Endothelial cell of umbilical vein (primary cell): Measurements from ENCODE around the gene DLGAP1. TPM values are rescaled to one million over a fixed set of nuclear protein-coding genes. Genes with fewer than 3 reads are reported as not detected.

Source experiments
- BruUV-seq: library from RNA; stranded (reverse); fragments of 400-500 nt; replicated peaks from 2 replicates; lab custom pipeline; 2021; lab: Mats Ljungman, UMichigan
- CTCF ChIA-PET: fragments of 300-600, 350-600 bp; sonication (Branson Sonifier 250); formaldehyde crosslinking; loops from one replicate; lab custom pipeline; 2021; ENCODE audit warnings: antibody characterized with exemption, inconsistent platforms; lab: Charles Lee
- POLR2A ChIA-PET: fragments of 300-600, 350-600 bp; sonication (Branson Sonifier 250); formaldehyde crosslinking; loops from one replicate; lab custom pipeline; 2021; ENCODE audit warnings: antibody characterized with exemption, inconsistent platforms; lab: Charles Lee
- DNase-seq: peaks from one replicate; pipeline ENCODE4 v3.0.0-alpha.2; 2011; ENCODE audit warnings: low read depth, low spot score
- FAIRE-seq: peaks from 2 replicates; lab custom pipeline; 2011; peaks lifted over from hg19 to GRCh38; lab: Jason Lieb, UNC
- H2AFZ ChIP-seq: 2 replicates; pipeline ENCODE4 v1.6.0; 2012; ENCODE audit warnings: low read depth, low read length, control low read depth, inconsistent platforms
- H3K27ac ChIP-seq: 2 replicates; pipeline ENCODE4 v1.5.1; 2011; ENCODE audit warnings: low read depth, mild to moderate bottlenecking, control low read depth, low read length, moderate library complexity; ENCODE audit not compliant: insufficient read depth
- H3K27me3 ChIP-seq, 2 experiments: 2 replicates each; pipeline versions ENCODE4 v1.6.0 to v1.6.1; 2011; ENCODE audit warnings: low read length in 2 of 2, mixed read lengths in 1 of 2; ENCODE audit not compliant: control insufficient read depth in 2 of 2, insufficient read depth in 2 of 2
- H3K36me3 ChIP-seq, 2 experiments: 2 replicates in 1 of 2; 3 replicates in 1 of 2; pipeline ENCODE4 v1.5.1; 2011; ENCODE audit warnings: low read length in 2 of 2, mild to moderate bottlenecking in 1 of 2, moderate library complexity in 1 of 2; ENCODE audit not compliant: control insufficient read depth in 2 of 2, insufficient read depth in 2 of 2; ENCODE audit errors: extremely low read depth in 1 of 2
- H3K4me1 ChIP-seq: 3 replicates; pipeline ENCODE4 v1.5.1; 2011; ENCODE audit warnings: mild to moderate bottlenecking, low read length; ENCODE audit not compliant: control insufficient read depth, insufficient read depth; ENCODE audit errors: extremely low read depth
- H3K4me2 ChIP-seq: 2 replicates; pipeline ENCODE4 v1.6.1; 2011; ENCODE audit warnings: low read length, control low read depth, mixed read lengths; ENCODE audit not compliant: insufficient read depth
- H3K4me3 ChIP-seq, 3 experiments: fragments of 200-600 bp in 1 of 3; sonication (generic), shearing (Covaris generic) in 1 of 3; replicated peaks in 1 of 3; 2 replicates each; pipeline ENCODE4 v1.5.1; 2011 to 2016; ENCODE audit warnings: control low read depth in 3 of 3, low read length in 3 of 3, mild to moderate bottlenecking in 2 of 3, inconsistent platforms in 1 of 3, low read depth in 1 of 3, moderate library complexity in 1 of 3; ENCODE audit not compliant: insufficient read depth in 1 of 3
- H3K79me2 ChIP-seq: 2 replicates; pipeline ENCODE4 v1.6.0; 2012; ENCODE audit warnings: low read length, inconsistent platforms; ENCODE audit not compliant: control insufficient read depth, insufficient read depth
- H3K9ac ChIP-seq: replicated peaks from 2 replicates; pipeline ENCODE3; 2011; ENCODE audit warnings: low read length, control low read depth; ENCODE audit not compliant: insufficient read depth; ENCODE audit errors: extremely low read depth
- H3K9me1 ChIP-seq: replicated peaks from 3 replicates; pipeline ENCODE4 v1.6.0; 2011; ENCODE audit warnings: mild to moderate bottlenecking, low read length; ENCODE audit not compliant: control insufficient read depth, insufficient read depth; ENCODE audit errors: extremely low read depth
- H3K9me3 ChIP-seq: replicated peaks from 2 replicates; pipeline ENCODE4 v1.5.1; 2012; ENCODE audit warnings: low read length, inconsistent platforms; ENCODE audit not compliant: control insufficient read depth, insufficient read depth
- H4K20me1 ChIP-seq: replicated peaks from 2 replicates; pipeline ENCODE3; 2011; ENCODE audit warnings: mild to moderate bottlenecking, low read length; ENCODE audit not compliant: control insufficient read depth, insufficient read depth; ENCODE audit errors: extremely low read depth
- EZH2 ChIP-seq: IDR thresholded peaks from 2 replicates; pipeline ENCODE4 v1.6.1; 2012; ENCODE audit warnings: borderline replicate concordance, low read depth, mild to moderate bottlenecking, moderate library complexity, low read length, inconsistent platforms; ENCODE audit not compliant: severe bottlenecking
- FOS ChIP-seq: IDR thresholded peaks from 2 replicates; pipeline ENCODE4 v1.6.1; 2011; ENCODE audit warnings: mild to moderate bottlenecking, low read length, moderate library complexity, borderline replicate concordance; ENCODE audit not compliant: insufficient read depth
- GATA2 ChIP-seq: IDR thresholded peaks from 2 replicates; pipeline ENCODE4 v1.7.0; 2011; ENCODE audit warnings: low read depth, mild to moderate bottlenecking, moderate library complexity, mixed read lengths, low read length; ENCODE audit not compliant: insufficient read length, insufficient read depth
- JUN ChIP-seq: IDR thresholded peaks from 2 replicates; pipeline ENCODE4 v1.6.1; 2011; ENCODE audit warnings: borderline replicate concordance, low read depth; ENCODE audit not compliant: insufficient read length, insufficient read depth
- MAX ChIP-seq: IDR thresholded peaks from 2 replicates; pipeline ENCODE4 v1.6.1; 2011; ENCODE audit not compliant: insufficient read depth, insufficient read length
- MYC ChIP-seq: IDR thresholded peaks from one replicate; pipeline ENCODE4 v1.6.1; 2011; ENCODE audit warnings: mild to moderate bottlenecking, low read depth, low read length
- POLR2A ChIP-seq: IDR thresholded peaks from 2 replicates; pipeline ENCODE4 v1.6.1; 2012; ENCODE audit warnings: low read depth, mild to moderate bottlenecking, control low read depth, low read length
- POLR2AphosphoS5 ChIP-seq: IDR thresholded peaks from 2 replicates; pipeline ENCODE4 v1.6.1; 2012; ENCODE audit warnings: low read depth, mild to moderate bottlenecking, control low read depth, low read length, moderate library complexity; ENCODE audit not compliant: insufficient read depth
- dilution Hi-C: fragments of 300-500 bp; cut with MboI; formaldehyde crosslinking; loops from one replicate; pipeline ENCODE4 v1.15.0; 2019; ENCODE audit warnings: low sequenced_read_pairs; ENCODE audit not compliant: extremely low pct_ligation_motif_present
- intact Hi-C: fragments of 100-400 bp; cut with micrococcal nuclease; formaldehyde crosslinking; loops from one replicate; pipeline ENCODE4 v1.10.0; 2022
- polyA plus RNA-seq, 4 experiments: library from polyadenylated mRNA; depleted of rRNA in 3 of 4; stranded (reverse) in 3 of 4; unstranded in 1 of 4; fragments of >200 nt; gene quantifications; 2 replicates each; pipeline versions ENCODE4 v1.2.1 to v1.2.3, GENCODE V29; 2011 to 2012; ENCODE audit warnings: missing spikeins in 1 of 4
- total RNA-seq: library from RNA; stranded (reverse); gene quantifications from 2 replicates; pipeline ENCODE4 v1.2.3, GENCODE V29; 2021
- TF ChIP-seq, protein P1 (sequence below), 2 donors: IDR thresholded peaks; 1 replicate in 1 of 2; 2 replicates in 1 of 2; pipeline ENCODE4 v1.5.1; 2011; ENCODE audit warnings: low read length in 2 of 2, mild to moderate bottlenecking in 2 of 2, moderate library complexity in 2 of 2, control low read depth in 1 of 2, inconsistent platforms in 1 of 2, low read depth in 1 of 2; ENCODE audit not compliant: insufficient read depth in 1 of 2; ENCODE audit errors: extremely low read depth in 1 of 2

Gene DLGAP1
- total and polyA plus RNA-seq, 2 donors (not counting 3 experiments of a cell fraction or from before 2014, with no cell fraction given): 0.04 TPM; not detected in 1

DNA sequence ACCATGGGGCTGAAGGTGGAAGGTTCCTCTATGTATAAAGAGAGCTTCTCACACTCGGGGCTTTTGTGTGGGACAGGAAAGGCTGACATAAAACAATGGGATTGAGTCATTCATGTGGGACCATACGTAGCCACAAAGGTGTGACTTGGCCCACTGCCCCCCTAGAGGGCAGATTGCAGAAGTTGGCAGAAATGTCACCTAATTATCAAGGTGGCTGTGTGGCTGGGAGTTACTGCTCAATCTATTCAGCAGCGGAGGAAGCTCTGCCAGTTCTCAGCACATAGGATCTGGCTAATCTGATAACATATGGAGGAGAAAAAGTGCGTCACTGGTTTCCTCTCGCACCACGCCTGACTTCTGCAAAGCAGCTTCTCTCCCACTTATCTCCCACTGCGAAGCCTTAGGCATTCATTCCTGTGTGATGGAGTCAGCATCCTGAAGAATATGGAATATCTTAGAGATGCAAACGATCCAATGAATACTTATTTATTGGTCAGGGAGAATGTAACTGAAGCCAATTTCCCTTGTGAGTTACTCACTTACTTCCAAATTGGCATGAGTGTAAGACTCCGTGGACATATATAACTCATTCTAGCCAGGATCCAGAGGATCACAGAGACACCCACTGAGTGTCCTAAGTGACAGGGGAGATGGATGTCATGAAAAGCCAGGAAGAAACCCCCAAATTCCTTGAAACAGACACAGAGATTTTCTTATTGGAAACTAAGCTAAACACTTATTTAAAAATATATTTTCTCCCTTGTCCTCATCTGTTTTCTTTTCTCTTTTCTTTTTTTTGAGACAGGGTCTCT is 660.4 kb downstream of the DLGAP1 start:
- Histone ChIP-seq H3K4me3 (no peak overlapping the region), H3K27me3 (no peaks in the 10 kb centered on the region), H3K4me1 (peaks cover 34% of the 10 kb centered on the region), H4K20me1 (no peaks in the 10 kb centered on the region), H3K79me2 (no peaks in the 10 kb centered on the region), H3K36me3 (no peaks in the 10 kb centered on the region), H2AFZ (no peak overlapping the region), H3K27ac (peak overlapping the region; percentile 95), H3K9me3 (no peaks in the 10 kb centered on the region), H3K4me2 (peak overlapping the region; percentile 51), H3K9me1 (no peaks in the 10 kb centered on the region), H3K9ac (peak overlapping the region; percentile 72)
- ChIA-PET CTCF (interaction anchor here (0.7 to 5.3 kb wide), 15 partner anchors 9 to 329 kb away, joined by 3 to 84 read pairs (median 4); no protein-coding TSS in a partner anchor), POLR2A (interaction anchor here (0.5 to 2.0 kb wide), 5 partner anchors 23 to 133 kb away, joined by 3 to 11 read pairs (median 8); no protein-coding TSS in a partner anchor)
- intact Hi-C loops (loop anchor here (1.0 to 5.0 kb wide), 7 partner anchors 22 to 532 kb away; partner anchors contain the start of gene MYL12B), dilution Hi-C loops (no loop called here)
- DNase-seq (peak; percentile 97), FAIRE-seq (peak; percentile 99)
- TF ChIP-seq MAX (peak; percentile 6), EZH2 (no peak), GATA2 (peak; percentile 99), POLR2AphosphoS5 (peak; percentile 77), MYC (no peak), POLR2A (no peak), JUN (peak; percentile 80), FOS (peak; percentile 89)
- TF ChIP-seq, protein P1, sequence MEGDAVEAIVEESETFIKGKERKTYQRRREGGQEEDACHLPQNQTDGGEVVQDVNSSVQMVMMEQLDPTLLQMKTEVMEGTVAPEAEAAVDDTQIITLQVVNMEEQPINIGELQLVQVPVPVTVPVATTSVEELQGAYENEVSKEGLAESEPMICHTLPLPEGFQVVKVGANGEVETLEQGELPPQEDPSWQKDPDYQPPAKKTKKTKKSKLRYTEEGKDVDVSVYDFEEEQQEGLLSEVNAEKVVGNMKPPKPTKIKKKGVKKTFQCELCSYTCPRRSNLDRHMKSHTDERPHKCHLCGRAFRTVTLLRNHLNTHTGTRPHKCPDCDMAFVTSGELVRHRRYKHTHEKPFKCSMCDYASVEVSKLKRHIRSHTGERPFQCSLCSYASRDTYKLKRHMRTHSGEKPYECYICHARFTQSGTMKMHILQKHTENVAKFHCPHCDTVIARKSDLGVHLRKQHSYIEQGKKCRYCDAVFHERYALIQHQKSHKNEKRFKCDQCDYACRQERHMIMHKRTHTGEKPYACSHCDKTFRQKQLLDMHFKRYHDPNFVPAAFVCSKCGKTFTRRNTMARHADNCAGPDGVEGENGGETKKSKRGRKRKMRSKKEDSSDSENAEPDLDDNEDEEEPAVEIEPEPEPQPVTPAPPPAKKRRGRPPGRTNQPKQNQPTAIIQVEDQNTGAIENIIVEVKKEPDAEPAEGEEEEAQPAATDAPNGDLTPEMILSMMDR (IDR thresholded peaks at IDR 0.05; ENCODE audit: extremely low read depth in 1 of 2, insufficient read depth in 1 of 2, low read depth in 1 of 2, low read length in 2 of 2): peak in 1 of 2 donors; percentile 6
- no TSS peak for BruUV-seq
